NCI-H526 treated with DMSO at 0.1 percent for 48 hours (cell line): ENCODE data around the gene JAZF1.

ENCODE experiments used
- DNase-seq: peaks from one replicate; lab custom pipeline; 2025; lab: John Stamatoyannopoulos, UW

Gene JAZF1

GRCh38 chr7:28165961-28166955, 14.3 kb downstream of the JAZF1 start:
- DNase-seq: no peak

DNA sequence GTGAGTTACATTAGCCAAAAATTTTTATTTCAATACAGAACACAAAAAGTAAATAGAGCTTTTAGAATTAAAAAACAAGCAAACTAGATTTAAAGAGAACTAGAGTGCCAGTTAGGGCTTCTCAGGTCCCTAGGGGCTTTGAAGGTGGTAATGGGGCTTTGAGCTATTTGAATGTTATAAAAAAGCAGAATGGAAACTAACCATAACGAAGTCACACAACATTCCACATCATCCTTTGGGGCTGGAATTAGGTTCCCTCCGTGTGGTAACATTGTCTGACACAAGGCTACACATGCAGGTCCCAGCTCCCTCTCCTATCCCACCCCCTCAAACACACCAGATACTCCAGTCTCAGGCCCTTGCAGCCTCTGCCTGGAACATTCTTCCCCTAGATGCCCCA, 15.3 kb downstream of the JAZF1 start:
- DNase-seq: no peak

- no peak for DNase-seq
These were observed 16.6 kb downstream of the JAZF1 start for GRCh38 chr7:28163949-28164348.

GRCh38 chr7:28161331-28161730, 19.3 kb downstream of the JAZF1 start:
- no peak for DNase-seq

- no peak for DNase-seq
These were observed 20.0 kb downstream of the JAZF1 start for GRCh38 chr7:28160551-28160991.

DNA sequence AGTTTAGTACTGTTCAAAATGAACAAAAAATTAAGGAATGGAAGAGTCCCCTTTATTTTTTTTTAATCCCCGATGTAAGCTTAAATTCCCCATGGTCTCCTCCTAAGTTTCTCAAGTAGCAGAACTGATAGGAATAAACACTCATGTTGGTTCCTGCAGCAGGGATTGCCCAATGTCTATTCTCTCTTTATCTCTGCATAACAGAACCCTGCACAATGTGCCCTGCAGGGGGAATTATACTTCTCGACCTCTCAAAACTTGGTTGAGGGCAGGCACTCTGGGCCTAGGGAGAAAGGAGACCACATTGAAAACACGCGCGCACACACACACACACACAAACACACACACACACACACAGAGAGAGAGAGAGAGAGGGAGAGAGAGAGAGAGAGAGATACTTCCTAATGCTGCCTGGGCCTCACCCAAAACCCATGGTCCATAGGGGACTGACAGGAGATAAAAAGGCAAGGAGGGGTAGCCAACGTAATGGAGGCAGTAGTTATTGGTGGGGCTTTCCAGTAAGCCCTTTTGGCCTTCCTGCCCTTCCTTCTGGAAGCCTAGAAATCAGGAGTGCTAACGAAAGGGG, 22.7 kb downstream of the JAZF1 start:
- no peak for DNase-seq

GRCh38 chr7:28157076-28157745, 23.4 kb downstream of the JAZF1 start:
- DNase-seq: no peak

- no peak for DNase-seq
These were observed 24.2 kb downstream of the JAZF1 start for GRCh38 chr7:28156401-28156800.

DNA sequence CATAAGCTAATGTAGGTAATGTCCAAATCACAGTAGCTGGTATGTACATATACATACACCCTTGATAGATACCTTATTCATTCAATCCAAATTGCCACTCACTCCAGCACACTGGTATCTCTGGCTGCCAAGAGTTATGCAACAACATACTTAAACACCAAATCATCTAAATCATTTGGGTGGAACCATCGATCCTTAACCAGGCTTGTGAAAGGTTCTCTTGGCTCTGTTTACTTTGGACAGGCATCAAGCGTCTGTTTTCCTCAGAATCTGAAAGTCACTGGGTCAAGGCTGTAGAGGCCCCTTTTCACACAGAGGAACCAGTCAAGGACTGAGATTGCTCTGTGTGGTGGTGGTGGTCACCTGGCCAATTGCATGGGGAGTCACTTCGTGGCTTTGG, 24.6 kb downstream of the JAZF1 start:
- no peak for DNase-seq

DNA sequence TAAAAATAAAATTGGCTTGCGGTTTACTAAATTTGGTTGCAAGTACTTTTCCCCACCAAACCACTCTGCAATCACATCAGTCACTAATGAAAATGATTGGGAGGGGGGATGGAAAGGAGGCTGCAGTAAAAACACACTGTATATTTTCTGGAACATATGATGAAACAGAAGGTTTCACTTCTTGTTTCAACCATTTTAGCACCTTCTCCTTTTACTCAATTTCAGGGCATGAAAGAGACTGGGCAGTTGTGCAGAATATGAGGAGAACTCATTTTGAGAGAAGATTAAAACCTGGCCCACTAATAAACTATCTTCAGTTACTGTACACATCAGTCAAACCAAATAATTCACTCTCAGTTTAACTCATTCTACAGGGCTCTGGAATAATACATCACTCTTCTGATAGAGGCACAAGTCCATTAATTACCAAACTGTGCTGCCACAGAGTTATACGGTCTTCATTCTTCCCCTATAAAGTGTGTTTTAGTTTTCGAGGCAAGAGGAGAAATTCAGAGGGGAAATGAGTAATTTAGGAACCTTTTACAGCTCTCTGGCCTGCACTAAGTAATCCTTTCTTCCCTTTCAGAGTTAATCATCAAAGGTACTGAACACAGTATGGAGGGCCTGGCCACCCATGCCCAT, 25.5 kb downstream of the JAZF1 start:
- DNase-seq: no peak

- no peak for DNase-seq
These were observed 28.0 kb downstream of the JAZF1 start for GRCh38 chr7:28152594-28152993.

DNA sequence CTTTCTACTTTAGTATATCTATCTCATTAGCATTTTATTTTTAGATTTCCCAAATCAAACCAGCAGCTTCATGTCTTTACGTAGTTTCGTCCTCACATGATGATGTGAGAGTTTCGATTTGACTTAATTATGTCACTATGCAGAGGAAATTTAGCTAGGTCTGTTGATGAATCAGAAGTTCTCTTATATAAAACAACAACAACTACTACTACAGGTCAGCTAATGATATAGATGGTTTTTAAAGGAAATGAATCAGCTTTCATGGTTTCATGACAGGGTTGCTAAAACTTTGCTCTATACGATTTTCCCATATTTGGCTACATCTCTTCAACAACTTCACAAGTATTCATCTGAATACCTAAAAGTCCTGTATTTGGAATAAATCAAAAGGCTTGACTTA, 28.6 kb downstream of the JAZF1 start:
- DNase-seq: no peak

DNA sequence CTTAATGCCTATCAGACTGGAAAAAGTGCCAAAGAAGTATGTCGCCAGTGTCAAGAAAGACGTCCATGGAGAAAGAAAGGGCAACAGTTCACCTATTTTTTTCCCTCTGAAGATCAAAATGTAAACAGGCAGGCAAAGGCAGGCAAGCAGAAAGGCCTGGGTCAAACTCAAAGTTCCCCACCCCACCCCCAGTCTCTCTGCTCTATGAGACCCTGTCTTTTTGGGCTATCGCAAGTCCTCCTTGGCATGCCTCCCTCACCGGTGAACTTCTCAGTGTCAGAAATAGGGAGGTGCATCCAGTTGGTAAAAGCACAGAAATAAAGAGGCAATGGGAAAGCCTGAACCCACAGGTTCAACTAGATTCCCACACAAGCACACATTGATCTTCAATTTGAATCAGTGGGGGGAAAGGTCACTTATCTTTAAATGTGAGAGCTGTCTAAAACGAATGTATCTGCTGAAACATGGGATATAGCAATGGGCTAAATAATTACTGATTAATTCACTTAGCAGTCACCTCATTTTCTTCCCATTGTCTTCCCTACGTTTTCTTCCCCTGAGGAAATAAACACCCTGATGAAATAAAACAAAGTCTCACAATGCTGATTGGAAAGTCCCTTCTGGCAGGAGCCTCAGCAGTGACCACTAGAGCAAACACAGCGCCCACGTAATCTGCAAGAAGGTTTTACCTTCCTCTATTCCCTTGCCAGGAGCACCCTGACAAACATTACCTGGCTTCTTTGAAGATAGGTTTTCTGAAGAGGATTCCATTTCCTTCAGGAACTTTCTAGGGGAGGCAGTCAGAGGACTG, 31.1 kb downstream of the JAZF1 start:
- DNase-seq: no peak

- DNase-seq: no peak
These were observed 34.7 kb downstream of the JAZF1 start for GRCh38 chr7:28145931-28146330.

GRCh38 chr7:28145090-28145626, 35.4 kb downstream of the JAZF1 start:
- DNase-seq: no peak

- DNase-seq: no peak
These were observed 36.3 kb downstream of the JAZF1 start for GRCh38 chr7:28144266-28144665.

DNA sequence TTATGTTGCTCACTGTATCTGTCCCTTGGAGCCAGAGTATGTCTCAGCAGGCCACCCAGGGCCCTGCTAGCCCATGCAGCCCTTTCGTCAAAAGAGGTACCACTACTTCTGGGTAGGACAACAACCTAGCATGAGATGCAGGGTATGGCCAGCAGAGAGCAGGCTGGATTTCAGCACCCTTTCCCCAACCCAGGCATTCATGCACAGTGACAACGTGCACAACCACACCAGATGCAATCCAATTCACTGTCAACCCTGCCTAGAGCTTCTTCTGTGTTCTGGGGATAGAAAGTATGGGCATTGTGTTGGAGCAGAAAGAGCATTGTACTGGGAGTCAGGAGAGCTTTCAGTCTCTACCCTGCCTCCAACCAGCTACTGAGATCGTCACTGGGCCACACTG, 37.9 kb downstream of the JAZF1 start:
- DNase-seq: no peak

- DNase-seq: no peak
These were observed 39.6 kb downstream of the JAZF1 start for GRCh38 chr7:28140979-28141378.

GRCh38 chr7:28138837-28139236, 41.8 kb downstream of the JAZF1 start:
- no peak for DNase-seq

DNA sequence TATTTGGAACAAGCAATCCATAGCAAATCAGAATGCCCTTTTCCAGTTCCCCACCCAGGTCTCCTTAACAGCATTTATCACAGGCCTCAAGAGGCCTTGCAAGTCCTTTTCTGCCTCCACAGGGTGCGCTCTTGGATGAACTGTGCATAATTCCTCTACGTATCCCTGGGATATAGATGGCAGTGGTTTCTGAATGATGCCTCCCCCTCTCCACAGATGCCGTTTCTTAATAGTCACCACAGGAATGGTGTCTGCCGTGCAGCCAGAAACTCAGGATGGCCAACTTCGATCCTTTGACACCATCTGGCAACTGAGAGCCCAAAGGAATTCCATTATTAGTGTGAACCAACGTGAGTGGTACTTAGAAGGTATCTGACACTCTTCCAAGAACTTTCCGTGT, 43.1 kb downstream of the JAZF1 start:
- DNase-seq: no peak

DNA sequence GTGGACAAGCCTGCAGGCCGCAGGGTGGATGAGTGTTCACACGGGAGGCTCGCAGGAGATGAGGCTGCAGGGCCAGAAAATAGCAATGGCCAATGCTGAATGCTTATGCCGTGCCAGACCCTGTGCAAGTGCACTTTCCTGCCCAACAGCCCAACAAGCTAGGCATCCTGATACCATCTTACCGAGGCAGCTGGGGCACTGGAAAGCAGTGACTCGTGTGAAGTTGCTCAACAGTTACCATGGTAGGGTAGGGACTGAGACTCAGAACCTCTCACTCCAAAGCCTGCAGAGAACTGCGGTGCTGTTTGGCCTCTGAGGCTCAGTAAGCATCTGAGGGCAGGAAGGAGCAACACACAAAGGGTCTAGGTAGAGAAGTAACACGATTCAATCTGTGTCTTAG, 43.7 kb downstream of the JAZF1 start:
- no peak for DNase-seq
